HG03280 (cell line): ENCODE data around the gene GPRIN1.
"Not testable (repeated sequence)": the region's sequence is repeated elsewhere in the genome, so short reads cannot be mapped to it uniquely, and the experiment has no call there.

ENCODE experiments used
- ATAC-seq: cut with Tn5 transposase; IDR thresholded peaks from one replicate; pipeline ENCODE4 v1.9.1; 2021; ENCODE audit warnings: mild to moderate bottlenecking, moderate library complexity; ENCODE audit not compliant: unreplicated experiment

The GPRIN1 gene

GRCh38 chr5:176575488-176576422 lies 34.2 kb downstream of the GPRIN1 start:
- no peak for ATAC-seq

GRCh38 chr5:176575066-176575465 lies 34.9 kb downstream of the GPRIN1 start:
- ATAC-seq, result no peak

GRCh38 chr5:176574297-176574591 lies 35.7 kb downstream of the GPRIN1 start:
- no peak for ATAC-seq

GRCh38 chr5:176573564-176574296 lies 36.2 kb downstream of the GPRIN1 start:
- ATAC-seq, result peak; percentile 78

- no peak for ATAC-seq
Measured at GRCh38 chr5:176570044-176570443, 39.9 kb downstream of the GPRIN1 start.

GRCh38 chr5:176568657-176569056 lies 41.3 kb downstream of the GPRIN1 start:
- no peak for ATAC-seq

- ATAC-seq, result no peak
Measured at GRCh38 chr5:176565760-176566288, 44.1 kb downstream of the GPRIN1 start.

GRCh38 chr5:176564002-176564401 lies 46.0 kb downstream of the GPRIN1 start:
- no peak for ATAC-seq

- no peak for ATAC-seq
Measured at GRCh38 chr5:176562189-176562588, 47.8 kb downstream of the GPRIN1 start.

GRCh38 chr5:176561259-176561658 lies 48.7 kb downstream of the GPRIN1 start:
- ATAC-seq, result no peak

GRCh38 chr5:176560364-176560763 lies 49.6 kb downstream of the GPRIN1 start:
- ATAC-seq, result no peak

- no peak for ATAC-seq
Measured at GRCh38 chr5:176559683-176560082, 50.3 kb downstream of the GPRIN1 start.

GRCh38 chr5:176557846-176558245 lies 52.1 kb downstream of the GPRIN1 start:
- ATAC-seq, result no peak

GRCh38 chr5:176553260-176554085 lies 56.5 kb downstream of the GPRIN1 start:
- no peak for ATAC-seq

GRCh38 chr5:176552332-176552869 lies 57.6 kb downstream of the GPRIN1 start:
- no peak for ATAC-seq

GRCh38 chr5:176550937-176551336 lies 59.0 kb downstream of the GPRIN1 start:
- not testable (repeated sequence) for ATAC-seq

GRCh38 chr5:176550275-176550831 lies 59.6 kb downstream of the GPRIN1 start:
- ATAC-seq, result no peak

GRCh38 chr5:176549871-176550270 lies 60.1 kb downstream of the GPRIN1 start:
- no peak for ATAC-seq

- ATAC-seq, result no peak
Measured at GRCh38 chr5:176548967-176549444, 61.0 kb downstream of the GPRIN1 start, which contains the start of gene CDHR2. TSS of gene CDHR2 (plus strand) at chr5:176549342. CDS start at chr5:176565353, 16,011 bp downstream.

GRCh38 chr5:176547802-176548201 lies 62.2 kb downstream of the GPRIN1 start:
- no peak for ATAC-seq
